Activated CD8-positive, alpha-beta T cell treated with anti-CD3 and anti-CD28 coated beads for 36 hours (primary cell): ENCODE measurements around the gene TSHZ1. TPM values are rescaled to one million over a fixed set of nuclear protein-coding genes. Genes with fewer than 3 reads are reported as not detected.

Source experiments
- ATAC-seq: fragments of 200-7000 bp; cut with Tn5 transposase; one replicate; pipeline ENCODE4 v1.10.0; 2021; ENCODE audit warnings: mild to moderate bottlenecking, moderate library complexity
- CTCF ChIA-PET: fragments of 350-600 bp; sonication (Branson Sonifier 250); formaldehyde crosslinking; loops from one replicate; lab custom pipeline; 2021; ENCODE audit warnings: antibody characterized with exemption; lab: Charles Lee
- POLR2A ChIA-PET: fragments of 350-600 bp; sonication (Branson Sonifier 250); formaldehyde crosslinking; loops from one replicate; lab custom pipeline; 2021; ENCODE audit warnings: antibody characterized with exemption; lab: Charles Lee
- DNase-seq: peaks from one replicate; pipeline ENCODE4 v3.0.0-alpha.2; 2020
- H3K27ac Mint-ChIP-seq: one replicate; pipeline ENCODE4 v1.8.0; 2021; ENCODE audit warnings: mild to moderate bottlenecking, mixed read lengths
- H3K27me3 Mint-ChIP-seq: one replicate; pipeline ENCODE4 v1.8.0; 2021; ENCODE audit warnings: mixed read lengths
- H3K36me3 Mint-ChIP-seq: one replicate; pipeline ENCODE4 v1.8.0; 2021; ENCODE audit warnings: low read depth, mixed read lengths
- H3K4me1 Mint-ChIP-seq: one replicate; pipeline ENCODE4 v1.8.0; 2021; ENCODE audit warnings: low read depth, mixed read lengths
- H3K4me3 Mint-ChIP-seq: one replicate; pipeline ENCODE4 v1.8.0; 2021; ENCODE audit warnings: mild to moderate bottlenecking, moderate library complexity, mixed read lengths
- H3K9me3 Mint-ChIP-seq: one replicate; pipeline ENCODE4 v1.8.0; 2021; ENCODE audit warnings: mixed read lengths
- intact Hi-C: fragments of 100-400 bp; cut with micrococcal nuclease; formaldehyde crosslinking; loops from one replicate; pipeline ENCODE4 v1.10.0; 2022
- total RNA-seq, 2 experiments: library from RNA; stranded (reverse); gene quantifications; one replicate each; pipeline ENCODE4 v1.2.3, GENCODE V29; 2021
- TF ChIP-seq, protein P1 (sequence below): fragments of 200-600 bp; IDR thresholded peaks from one replicate; pipeline ENCODE4 v1.8.0; 2022; ENCODE audit warnings: antibody characterized with exemption, mild to moderate bottlenecking

Gene TSHZ1
- total RNA-seq, 2 experiments from 2014 or later: 10.8 to 11.0 TPM

DNA sequence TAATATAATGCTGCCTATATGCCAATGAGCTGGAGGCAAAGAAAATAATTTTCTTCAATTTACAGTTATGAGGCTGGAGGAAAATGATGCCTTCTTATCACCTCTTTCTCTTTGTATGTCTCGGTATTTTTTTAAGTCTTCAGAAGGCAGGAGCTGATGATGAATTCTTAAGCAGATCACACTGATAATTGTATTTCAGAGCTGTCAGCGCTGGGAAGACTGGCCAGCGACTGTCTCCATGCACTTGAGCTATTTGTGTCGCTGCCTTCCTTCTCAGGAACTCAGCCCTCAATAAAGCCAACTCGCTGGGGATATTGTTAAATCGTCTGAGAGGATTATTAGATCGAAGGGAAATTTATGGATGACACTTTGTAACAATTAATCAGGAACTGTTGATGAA lies 42.0 kb upstream of the TSHZ1 start:
- intact Hi-C loops: no loop called here
- ChIA-PET POLR2A (no interaction called here), CTCF (no interaction called here)
- no peak overlapping the region for H3K4me3 Mint-ChIP-seq
- H3K27me3 Mint-ChIP-seq: no peaks in the 10 kb centered on the region
- TF ChIP-seq, protein P1, sequence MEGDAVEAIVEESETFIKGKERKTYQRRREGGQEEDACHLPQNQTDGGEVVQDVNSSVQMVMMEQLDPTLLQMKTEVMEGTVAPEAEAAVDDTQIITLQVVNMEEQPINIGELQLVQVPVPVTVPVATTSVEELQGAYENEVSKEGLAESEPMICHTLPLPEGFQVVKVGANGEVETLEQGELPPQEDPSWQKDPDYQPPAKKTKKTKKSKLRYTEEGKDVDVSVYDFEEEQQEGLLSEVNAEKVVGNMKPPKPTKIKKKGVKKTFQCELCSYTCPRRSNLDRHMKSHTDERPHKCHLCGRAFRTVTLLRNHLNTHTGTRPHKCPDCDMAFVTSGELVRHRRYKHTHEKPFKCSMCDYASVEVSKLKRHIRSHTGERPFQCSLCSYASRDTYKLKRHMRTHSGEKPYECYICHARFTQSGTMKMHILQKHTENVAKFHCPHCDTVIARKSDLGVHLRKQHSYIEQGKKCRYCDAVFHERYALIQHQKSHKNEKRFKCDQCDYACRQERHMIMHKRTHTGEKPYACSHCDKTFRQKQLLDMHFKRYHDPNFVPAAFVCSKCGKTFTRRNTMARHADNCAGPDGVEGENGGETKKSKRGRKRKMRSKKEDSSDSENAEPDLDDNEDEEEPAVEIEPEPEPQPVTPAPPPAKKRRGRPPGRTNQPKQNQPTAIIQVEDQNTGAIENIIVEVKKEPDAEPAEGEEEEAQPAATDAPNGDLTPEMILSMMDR: no peak
- no peak overlapping the region for H3K27ac Mint-ChIP-seq
- H3K9me3 Mint-ChIP-seq: no peaks in the 10 kb centered on the region
- ATAC-seq (no peak), DNase-seq (no peak)
- no peaks in the 10 kb centered on the region for H3K4me1 Mint-ChIP-seq
- H3K36me3 Mint-ChIP-seq: no peaks in the 10 kb centered on the region

DNA sequence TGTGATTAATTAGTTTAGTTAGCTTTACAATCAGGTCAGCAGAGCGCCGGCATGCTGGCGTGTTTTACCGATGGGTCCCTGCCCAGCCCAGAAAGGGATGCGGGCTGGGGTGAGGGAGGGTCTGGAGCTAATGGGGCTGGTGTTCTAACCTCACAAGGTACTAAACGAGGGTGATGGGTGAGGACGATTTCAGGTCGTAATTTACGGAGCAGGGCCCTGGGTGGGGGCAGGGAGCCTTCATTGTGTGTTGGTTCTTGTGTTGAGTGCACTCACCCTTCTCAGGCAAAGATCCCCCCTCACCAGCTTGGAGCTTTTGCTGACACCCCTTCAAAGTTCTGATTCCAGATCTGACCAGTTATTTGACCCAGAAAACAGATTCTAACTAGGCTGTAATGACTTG lies 41.2 kb upstream of the TSHZ1 start:
- CTCF ChIA-PET: no interaction called here
- TF ChIP-seq, protein P1: no peak

DNA sequence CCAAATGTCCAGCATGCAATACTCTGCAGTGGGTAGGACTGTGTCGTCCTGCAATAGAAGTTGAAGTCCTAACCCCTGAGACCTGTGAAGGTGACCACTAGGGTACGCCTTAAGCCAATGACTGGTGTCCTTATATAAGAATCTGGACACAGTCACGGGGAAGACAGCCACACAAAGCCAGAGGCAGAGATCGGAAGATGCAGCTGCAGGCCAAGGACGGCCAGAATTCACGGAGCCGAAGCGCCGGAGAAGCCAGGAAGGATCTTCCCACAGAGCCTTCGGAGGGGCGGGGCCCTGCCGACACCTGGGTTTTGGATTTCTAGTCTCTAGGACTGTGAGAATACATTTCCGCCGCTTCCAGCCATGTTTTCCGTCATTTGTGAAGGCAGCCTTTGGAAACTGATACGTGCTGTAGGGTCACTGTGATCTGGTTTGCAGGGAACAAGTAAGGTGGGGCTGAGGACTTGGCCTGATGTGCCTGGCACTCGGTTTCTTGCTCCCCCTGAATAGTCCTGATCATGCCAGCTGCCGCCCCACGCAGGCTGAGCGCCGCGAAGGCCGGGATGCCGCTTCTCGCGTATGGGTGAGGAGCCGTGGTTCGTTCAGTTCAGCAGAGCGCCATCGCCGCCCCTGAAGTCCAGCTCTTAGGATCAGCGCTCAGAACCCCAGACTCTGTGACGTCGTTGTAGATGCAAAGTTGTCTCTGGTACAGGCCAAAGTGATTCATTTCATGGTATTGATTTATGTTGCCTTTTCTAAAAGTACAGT lies 40.4 kb upstream of the TSHZ1 start:
- intact Hi-C loops: no loop called here
- POLR2A ChIA-PET: no interaction called here
- Mint-ChIP-seq H3K27me3 (no peaks in the 10 kb centered on the region), H3K4me1 (peaks cover 6% of the 10 kb centered on the region), H3K36me3 (no peaks in the 10 kb centered on the region), H3K27ac (no peak overlapping the region), H3K4me3 (no peak overlapping the region), H3K9me3 (no peaks in the 10 kb centered on the region)
- CTCF ChIA-PET: no interaction called here
- TF ChIP-seq, protein P1: no peak
- no peak for DNase-seq
- no peak for ATAC-seq

More for the DNA sequence above, 41.2 kb upstream of the TSHZ1 start:
- H3K4me1 Mint-ChIP-seq: peaks cover 6% of the 10 kb centered on the region
- no peak for DNase-seq
- no peak for ATAC-seq
- no peak overlapping the region for H3K4me3 Mint-ChIP-seq
- intact Hi-C loops: no loop called here
- no peak overlapping the region for H3K27ac Mint-ChIP-seq
- no peaks in the 10 kb centered on the region for H3K36me3 Mint-ChIP-seq
- H3K27me3 Mint-ChIP-seq: no peaks in the 10 kb centered on the region
- H3K9me3 Mint-ChIP-seq: no peaks in the 10 kb centered on the region
- POLR2A ChIA-PET: no interaction called here

DNA sequence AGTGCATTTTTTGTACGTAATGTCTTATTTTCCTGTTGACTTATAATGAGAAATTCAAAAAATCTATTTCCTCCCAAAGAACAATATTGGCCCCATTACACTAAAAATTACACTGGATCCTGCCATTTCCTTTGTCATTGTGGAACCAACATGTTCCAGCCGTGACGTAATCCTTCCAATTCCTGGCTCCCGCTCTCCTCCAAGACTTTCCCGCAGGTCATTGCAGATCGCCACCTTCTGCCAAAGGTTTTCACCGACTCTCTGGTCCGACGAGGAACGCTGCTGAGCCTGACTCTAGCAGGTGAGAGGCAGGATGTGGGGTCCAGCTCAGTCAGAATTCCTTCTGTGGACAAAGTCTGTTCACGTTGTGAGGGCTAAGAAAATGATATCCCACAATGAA lies 39.7 kb upstream of the TSHZ1 start:
- H3K27me3 Mint-ChIP-seq: no peaks in the 10 kb centered on the region
- H3K4me3 Mint-ChIP-seq: no peak overlapping the region
- H3K27ac Mint-ChIP-seq: no peak overlapping the region
- intact Hi-C loops: no loop called here
- H3K36me3 Mint-ChIP-seq: no peaks in the 10 kb centered on the region
- TF ChIP-seq, protein P1: no peak
- no peak for ATAC-seq
- ChIA-PET POLR2A (no interaction called here), CTCF (no interaction called here)
- no peaks in the 10 kb centered on the region for H3K9me3 Mint-ChIP-seq
- no peak for DNase-seq
- H3K4me1 Mint-ChIP-seq: peaks cover 6% of the 10 kb centered on the region

DNA sequence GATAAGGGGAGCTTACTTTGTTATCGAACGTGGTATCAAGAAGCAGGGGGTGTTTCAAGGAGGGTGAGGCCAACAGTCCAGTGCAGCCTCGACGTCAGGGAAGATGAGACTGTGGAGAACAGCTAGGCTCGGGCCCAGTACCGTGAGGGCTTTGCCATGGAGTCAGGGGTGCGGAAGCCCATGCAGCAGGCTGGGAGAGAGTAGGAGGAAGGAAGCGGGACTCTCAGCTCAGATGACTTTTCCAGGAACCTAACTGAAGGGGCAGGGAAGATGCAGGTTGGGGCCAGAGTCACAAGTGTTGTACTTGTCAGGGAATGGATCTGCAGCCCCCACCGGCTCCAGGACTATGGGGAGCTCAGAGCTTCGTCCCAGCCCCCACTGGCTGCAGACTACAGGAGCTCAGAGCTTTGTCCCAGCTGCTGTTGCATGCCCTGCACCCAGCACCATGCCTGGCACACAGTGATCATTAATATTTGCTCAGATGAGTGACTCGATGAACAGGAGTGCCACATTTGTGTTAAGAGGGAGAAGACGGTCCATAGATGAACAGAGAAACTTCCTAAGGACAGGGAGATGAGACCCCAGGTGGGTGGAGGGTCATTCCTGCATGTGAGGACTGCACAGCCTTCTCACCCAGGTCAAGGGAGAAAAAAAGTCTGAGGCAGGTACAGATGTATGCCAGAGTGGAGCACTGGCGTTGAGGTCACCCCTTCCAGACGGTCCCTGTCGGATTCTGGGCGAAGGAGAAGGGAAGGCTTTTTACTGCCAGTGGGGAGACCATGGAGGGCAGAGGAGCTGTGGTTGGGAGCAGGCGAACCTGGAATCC lies 38.1 kb upstream of the TSHZ1 start:
- ChIA-PET POLR2A (no interaction called here), CTCF (no interaction called here)
- no peak overlapping the region for H3K27ac Mint-ChIP-seq
- H3K27me3 Mint-ChIP-seq: no peaks in the 10 kb centered on the region
- no peaks in the 10 kb centered on the region for H3K36me3 Mint-ChIP-seq
- TF ChIP-seq, protein P1: no peak
- no peak overlapping the region for H3K4me3 Mint-ChIP-seq
- intact Hi-C loops: no loop called here
- no peak for DNase-seq
- peaks cover 6% of the 10 kb centered on the region for H3K4me1 Mint-ChIP-seq
- no peaks in the 10 kb centered on the region for H3K9me3 Mint-ChIP-seq
- ATAC-seq: no peak
